GM19468 (cell line): Measurements from ENCODE around the gene ARHGAP26.

Experiments
- ATAC-seq: cut with Tn5 transposase; IDR thresholded peaks from one replicate; pipeline ENCODE4 v1.9.1; 2021; ENCODE audit warnings: mild to moderate bottlenecking, moderate library complexity, moderate number of reproducible peaks; ENCODE audit not compliant: unreplicated experiment; ENCODE audit errors: extremely low read depth

ARHGAP26 gene

GRCh38 chr5:142842994-142843905 lies 73.1 kb downstream of the ARHGAP26 start:
- no peak for ATAC-seq

GRCh38 chr5:142844866-142845265 lies 74.7 kb downstream of the ARHGAP26 start:
- ATAC-seq = no peak

- no peak for ATAC-seq
These were observed 75.3 kb downstream of the ARHGAP26 start for GRCh38 chr5:142845402-142845921.

- ATAC-seq = no peak
These were observed 75.8 kb downstream of the ARHGAP26 start for GRCh38 chr5:142845954-142846398.

GRCh38 chr5:142846406-142846805 lies 76.2 kb downstream of the ARHGAP26 start:
- ATAC-seq = no peak

- no peak for ATAC-seq
These were observed 78.0 kb downstream of the ARHGAP26 start for GRCh38 chr5:142847898-142848790.

- ATAC-seq = no peak
These were observed 79.3 kb downstream of the ARHGAP26 start for GRCh38 chr5:142849466-142849865.

- ATAC-seq = no peak
These were observed 79.7 kb downstream of the ARHGAP26 start for GRCh38 chr5:142849880-142850279.

- no peak for ATAC-seq
These were observed 81.6 kb downstream of the ARHGAP26 start for GRCh38 chr5:142851731-142852130.

GRCh38 chr5:142852416-142853198 lies 82.4 kb downstream of the ARHGAP26 start:
- ATAC-seq = no peak

GRCh38 chr5:142853682-142854081 lies 83.5 kb downstream of the ARHGAP26 start:
- ATAC-seq = no peak

GRCh38 chr5:142856269-142856782 lies 86.1 kb downstream of the ARHGAP26 start:
- ATAC-seq = no peak

- ATAC-seq = no peak
These were observed 87.2 kb downstream of the ARHGAP26 start for GRCh38 chr5:142857405-142857804.

- no peak for ATAC-seq
These were observed 88.9 kb downstream of the ARHGAP26 start for GRCh38 chr5:142859037-142859436.

- ATAC-seq = no peak
These were observed 90.1 kb downstream of the ARHGAP26 start for GRCh38 chr5:142860270-142860669.

- no peak for ATAC-seq
These were observed 90.8 kb downstream of the ARHGAP26 start for GRCh38 chr5:142861011-142861410.

- ATAC-seq = no peak
These were observed 92.4 kb downstream of the ARHGAP26 start for GRCh38 chr5:142862594-142862993.

GRCh38 chr5:142863856-142864255 lies 93.7 kb downstream of the ARHGAP26 start:
- ATAC-seq = no peak
